RWPE2 (cell line): ENCODE results near the gene DCTD.
"Not testable (repeated sequence)": the region's sequence is repeated elsewhere in the genome, so short reads cannot be mapped to it uniquely, and the experiment has no call there.

Experiments used
- ATAC-seq: fragments of 200-7000 bp; cut with Tn5 transposase; 3 replicates; pipeline ENCODE4 v1.9.1; 2021; ENCODE audit warnings: low read depth
- DNase-seq: peaks from one replicate; pipeline ENCODE4 v3.0.0-alpha.2; 2020; ENCODE audit warnings: low spot score
- H3K27ac ChIP-seq: fragments of 450-650 bp; 2 replicates; pipeline ENCODE4 v1.5.1; 2017; ENCODE audit warnings: mild to moderate bottlenecking; ENCODE audit not compliant: poor library complexity, severe bottlenecking
- H3K27me3 ChIP-seq: fragments of 250-450 bp; sonication (Bioruptor Pico); 2 replicates; pipeline ENCODE4 v1.5.1; 2021; ENCODE audit warnings: mild to moderate bottlenecking, moderate library complexity; ENCODE audit not compliant: insufficient read depth, poor library complexity, severe bottlenecking
- H3K36me3 ChIP-seq: fragments of 250-450 bp; sonication (Bioruptor Pico); 2 replicates; pipeline ENCODE4 v1.5.1; 2020; ENCODE audit warnings: low read depth, mild to moderate bottlenecking, moderate library complexity
- H3K4me1 ChIP-seq: fragments of 250-450 bp; sonication (Bioruptor Pico); 2 replicates; pipeline ENCODE4 v1.5.1; 2021; ENCODE audit warnings: mild to moderate bottlenecking, moderate library complexity; ENCODE audit not compliant: insufficient read depth, poor library complexity, severe bottlenecking
- H3K4me3 ChIP-seq: fragments of 250-450 bp; sonication (Bioruptor Pico); 2 replicates; pipeline ENCODE4 v1.5.1; 2021; ENCODE audit warnings: mild to moderate bottlenecking, moderate library complexity; ENCODE audit not compliant: severe bottlenecking
- H3K9me3 ChIP-seq: fragments of 250-450 bp; sonication (Bioruptor Pico); 2 replicates; pipeline ENCODE4 v1.5.1; 2021; ENCODE audit warnings: mild to moderate bottlenecking, moderate library complexity; ENCODE audit not compliant: severe bottlenecking
- CTCF ChIP-seq: fragments of 450-650 bp; IDR thresholded peaks from one replicate; pipeline ENCODE4 v1.5.1; 2017; ENCODE audit warnings: mild to moderate bottlenecking, moderate library complexity; ENCODE audit not compliant: poor library complexity, severe bottlenecking

Gene DCTD

GRCh38 chr4:182901337-182901736 lies 15.8 kb downstream of the DCTD start:
- H3K9me3 ChIP-seq = no peaks in the 10 kb centered on the region
- H3K36me3 ChIP-seq = peaks cover 62% of the 10 kb centered on the region
- DNase-seq (no peak), ATAC-seq (no peak)
- H3K4me3 ChIP-seq = no peak overlapping the region
- no peaks in the 10 kb centered on the region for H3K4me1 ChIP-seq
- no peak overlapping the region for H3K27ac ChIP-seq
- H3K27me3 ChIP-seq = no peaks in the 10 kb centered on the region
- TF ChIP-seq CTCF = no peak

- not testable (repeated sequence) for H3K27ac ChIP-seq, H3K27me3 ChIP-seq, H3K9me3 ChIP-seq, H3K4me1 ChIP-seq, H3K4me3 ChIP-seq, DNase-seq, ATAC-seq
- H3K36me3 ChIP-seq = peaks cover 60% of the 10 kb centered on the region
Measured at GRCh38 chr4:182900021-182900420, 17.2 kb downstream of the DCTD start.

- no peak overlapping the region for H3K4me3 ChIP-seq
- DNase-seq = no peak
- no peaks in the 10 kb centered on the region for H3K27me3 ChIP-seq
- no peak for TF ChIP-seq CTCF
- no peaks in the 10 kb centered on the region for H3K9me3 ChIP-seq
- no peaks in the 10 kb centered on the region for H3K4me1 ChIP-seq
- H3K27ac ChIP-seq = no peak overlapping the region
- no peak for ATAC-seq
- peaks cover 72% of the 10 kb centered on the region for H3K36me3 ChIP-seq
Measured at GRCh38 chr4:182898479-182898799, 18.7 kb downstream of the DCTD start.

DNA sequence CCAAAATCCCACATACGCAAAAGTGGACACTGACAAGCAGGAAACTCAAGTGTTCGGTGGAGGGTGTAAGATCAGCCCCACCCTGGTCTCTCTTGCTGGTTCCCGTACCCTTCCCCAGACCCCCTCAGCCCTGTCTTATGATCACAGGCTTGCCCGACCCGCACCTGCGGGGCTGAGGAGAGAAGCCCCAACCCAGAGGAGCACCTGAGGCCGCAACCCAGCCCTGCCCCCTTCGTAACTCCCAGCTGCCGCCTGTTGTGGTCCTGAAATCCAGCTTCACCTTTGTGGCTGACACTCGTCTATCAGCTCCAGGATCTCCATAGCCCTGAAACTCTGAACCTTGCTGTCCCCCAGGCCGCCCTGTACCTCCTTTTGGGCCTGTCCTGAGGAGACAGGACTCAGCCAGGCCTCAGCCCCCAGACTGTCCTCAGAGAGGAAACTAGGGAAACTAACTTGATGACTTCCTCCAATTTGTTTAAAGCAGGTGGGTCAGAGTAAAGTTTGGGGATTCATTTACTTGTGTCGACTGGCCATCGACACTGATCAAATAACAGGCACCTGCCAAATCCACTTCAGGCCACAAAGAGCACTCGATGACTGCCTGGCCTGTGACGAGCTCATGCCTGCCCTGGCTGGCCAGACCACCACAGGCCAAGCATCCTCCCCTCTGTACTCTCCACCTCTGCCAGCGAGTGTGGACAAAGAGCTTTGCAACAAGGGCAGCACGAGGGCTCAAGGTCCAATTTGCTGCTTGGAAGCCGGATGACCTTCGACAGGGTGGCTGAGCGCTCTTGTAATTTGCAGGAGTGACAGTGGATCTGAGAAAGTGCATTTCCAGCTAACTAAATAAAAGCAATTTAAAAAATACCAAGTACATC lies 19.3 kb downstream of the DCTD start:
- no peaks in the 10 kb centered on the region for H3K27me3 ChIP-seq
- TF ChIP-seq CTCF = no peak
- peaks cover 73% of the 10 kb centered on the region for H3K36me3 ChIP-seq
- H3K27ac ChIP-seq = no peak overlapping the region
- no peaks in the 10 kb centered on the region for H3K9me3 ChIP-seq
- DNase-seq (no peak), ATAC-seq (no peak)
- H3K4me3 ChIP-seq = no peak overlapping the region
- H3K4me1 ChIP-seq = no peaks in the 10 kb centered on the region

- H3K36me3 ChIP-seq = peaks cover 78% of the 10 kb centered on the region
Measured at GRCh38 chr4:182896421-182896820, 20.8 kb downstream of the DCTD start.

More at GRCh38 chr4:182896421-182896820, 20.8 kb downstream of the DCTD start:
- no peak overlapping the region for H3K27ac ChIP-seq
- DNase-seq (no peak), ATAC-seq (no peak)
- H3K9me3 ChIP-seq = no peaks in the 10 kb centered on the region
- H3K4me1 ChIP-seq = no peaks in the 10 kb centered on the region
- H3K27me3 ChIP-seq = no peaks in the 10 kb centered on the region
- no peak for TF ChIP-seq CTCF
- H3K4me3 ChIP-seq = no peak overlapping the region
